Measurements from ENCODE around the gene MYO3A.

Gene MYO3A, protein sequence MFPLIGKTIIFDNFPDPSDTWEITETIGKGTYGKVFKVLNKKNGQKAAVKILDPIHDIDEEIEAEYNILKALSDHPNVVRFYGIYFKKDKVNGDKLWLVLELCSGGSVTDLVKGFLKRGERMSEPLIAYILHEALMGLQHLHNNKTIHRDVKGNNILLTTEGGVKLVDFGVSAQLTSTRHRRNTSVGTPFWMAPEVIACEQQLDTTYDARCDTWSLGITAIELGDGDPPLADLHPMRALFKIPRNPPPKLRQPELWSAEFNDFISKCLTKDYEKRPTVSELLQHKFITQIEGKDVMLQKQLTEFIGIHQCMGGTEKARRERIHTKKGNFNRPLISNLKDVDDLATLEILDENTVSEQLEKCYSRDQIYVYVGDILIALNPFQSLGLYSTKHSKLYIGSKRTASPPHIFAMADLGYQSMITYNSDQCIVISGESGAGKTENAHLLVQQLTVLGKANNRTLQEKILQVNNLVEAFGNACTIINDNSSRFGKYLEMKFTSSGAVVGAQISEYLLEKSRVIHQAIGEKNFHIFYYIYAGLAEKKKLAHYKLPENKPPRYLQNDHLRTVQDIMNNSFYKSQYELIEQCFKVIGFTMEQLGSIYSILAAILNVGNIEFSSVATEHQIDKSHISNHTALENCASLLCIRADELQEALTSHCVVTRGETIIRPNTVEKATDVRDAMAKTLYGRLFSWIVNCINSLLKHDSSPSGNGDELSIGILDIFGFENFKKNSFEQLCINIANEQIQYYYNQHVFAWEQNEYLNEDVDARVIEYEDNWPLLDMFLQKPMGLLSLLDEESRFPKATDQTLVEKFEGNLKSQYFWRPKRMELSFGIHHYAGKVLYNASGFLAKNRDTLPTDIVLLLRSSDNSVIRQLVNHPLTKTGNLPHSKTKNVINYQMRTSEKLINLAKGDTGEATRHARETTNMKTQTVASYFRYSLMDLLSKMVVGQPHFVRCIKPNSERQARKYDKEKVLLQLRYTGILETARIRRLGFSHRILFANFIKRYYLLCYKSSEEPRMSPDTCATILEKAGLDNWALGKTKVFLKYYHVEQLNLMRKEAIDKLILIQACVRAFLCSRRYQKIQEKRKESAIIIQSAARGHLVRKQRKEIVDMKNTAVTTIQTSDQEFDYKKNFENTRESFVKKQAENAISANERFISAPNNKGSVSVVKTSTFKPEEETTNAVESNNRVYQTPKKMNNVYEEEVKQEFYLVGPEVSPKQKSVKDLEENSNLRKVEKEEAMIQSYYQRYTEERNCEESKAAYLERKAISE (N-terminal part only)

DNA sequence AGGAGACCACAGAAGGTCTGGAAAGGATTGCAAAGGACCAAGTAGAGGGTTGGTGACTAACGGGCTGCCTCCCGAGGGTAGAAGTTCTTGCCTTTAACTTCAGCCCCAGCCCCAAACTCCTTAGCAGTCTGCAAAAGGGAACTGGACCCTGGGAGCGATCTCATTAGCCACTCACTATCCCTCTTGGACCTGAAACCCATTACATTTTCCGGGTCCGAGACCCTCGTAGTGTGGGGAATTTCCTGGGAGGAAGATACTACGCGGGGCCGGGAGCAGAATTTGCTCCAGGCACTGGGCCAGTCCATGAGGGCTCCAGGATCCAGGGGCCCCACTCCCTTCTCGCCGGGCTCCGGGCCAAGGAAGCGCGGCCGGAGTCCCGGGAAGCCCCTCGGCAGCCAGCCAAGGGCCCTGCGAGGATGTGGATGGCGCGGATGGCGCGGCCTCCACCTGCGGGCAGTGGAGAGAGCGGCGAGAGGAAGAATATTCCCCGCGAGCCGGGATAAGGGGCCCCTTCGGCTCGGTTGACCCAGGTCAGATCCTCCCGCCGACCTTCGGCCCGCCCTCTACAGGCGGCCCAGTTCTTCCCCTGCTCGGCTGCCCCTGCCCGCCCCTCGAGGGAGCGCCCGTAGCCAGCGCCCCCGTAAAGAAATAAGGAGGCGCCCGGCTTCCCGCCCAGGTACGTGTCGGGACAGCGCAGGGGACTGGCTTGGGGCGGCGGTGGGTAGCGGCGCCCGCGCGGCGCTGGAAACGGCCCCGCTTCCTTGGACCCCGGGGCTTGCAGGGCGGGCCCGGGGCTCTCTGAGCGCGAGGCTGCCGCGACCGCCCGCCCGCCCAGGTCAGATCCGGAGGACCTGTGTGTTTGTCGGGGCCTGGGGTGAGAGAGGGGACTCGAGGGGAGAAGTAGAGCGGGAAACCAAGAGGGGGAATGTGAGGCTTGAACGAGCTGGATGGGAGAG lies at the start of gene MYO3A:
MYO3A (plus strand) TSS at position 577 of the 956 bp plus-strand sequence. CDS start 17,882 bp downstream, outside the sequence.
- DNase-seq (ENCODE audit: low spot score), result no peak

DNA sequence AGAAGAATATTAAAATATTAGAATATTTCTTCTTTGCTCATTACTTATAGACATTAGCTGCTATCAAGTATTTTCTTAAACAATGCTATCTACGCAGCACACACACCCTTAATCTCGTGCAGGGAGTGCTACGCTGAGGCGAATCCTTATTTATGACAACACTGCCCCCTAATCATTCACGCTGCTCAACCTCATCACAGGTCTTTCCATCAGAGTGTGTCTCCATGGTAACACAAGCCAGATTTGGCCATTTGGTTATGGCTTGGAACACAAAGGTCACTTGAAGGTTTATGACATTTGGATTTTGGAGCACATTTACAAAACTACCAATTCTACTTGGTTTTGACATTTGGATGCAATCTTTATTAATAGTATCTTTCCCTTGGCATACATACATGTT lies 45.4 kb upstream of the MYO3A start:
- no peak for DNase-seq (ENCODE audit: low spot score)

DNA sequence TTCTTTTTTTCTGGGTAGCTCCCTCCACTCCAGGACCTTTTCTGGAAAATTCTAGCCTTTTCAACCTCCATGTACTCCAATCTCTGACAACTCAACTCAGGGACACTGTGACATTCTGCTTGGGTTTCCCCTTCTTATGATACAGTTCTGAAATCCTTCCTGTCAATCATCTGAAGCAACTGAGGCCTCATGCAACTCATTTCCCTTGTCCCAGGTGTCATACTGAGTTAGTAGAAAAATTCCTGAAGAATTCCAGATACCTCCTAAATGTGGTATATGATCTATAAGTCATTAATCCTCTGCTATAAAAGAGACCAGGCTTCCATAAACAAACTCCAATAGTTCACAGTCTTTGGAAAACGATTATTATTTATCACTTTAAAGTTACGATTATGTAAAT lies 43.0 kb upstream of the MYO3A start:
- no peak for DNase-seq (ENCODE audit: low spot score)

DNA sequence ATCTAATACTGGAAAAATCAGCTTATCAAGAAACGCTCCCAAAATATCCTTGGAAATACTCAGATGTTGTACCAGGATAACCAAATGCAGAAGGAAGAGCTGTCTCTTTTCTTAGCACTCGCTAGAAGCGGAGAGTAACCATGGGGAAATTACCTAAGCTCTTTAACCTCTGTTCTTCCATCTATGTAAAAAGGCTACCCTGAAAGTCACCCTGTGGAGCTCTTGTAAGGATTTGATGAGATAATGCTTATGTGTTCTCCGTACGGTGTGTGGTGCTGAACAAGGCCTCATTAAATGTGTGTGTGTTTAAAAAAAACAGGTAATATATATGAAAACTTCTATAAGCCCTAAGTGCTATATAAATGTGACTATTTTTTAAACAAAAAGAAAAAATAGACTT lies 38.2 kb upstream of the MYO3A start:
- DNase-seq (ENCODE audit: low spot score), result no peak

DNA sequence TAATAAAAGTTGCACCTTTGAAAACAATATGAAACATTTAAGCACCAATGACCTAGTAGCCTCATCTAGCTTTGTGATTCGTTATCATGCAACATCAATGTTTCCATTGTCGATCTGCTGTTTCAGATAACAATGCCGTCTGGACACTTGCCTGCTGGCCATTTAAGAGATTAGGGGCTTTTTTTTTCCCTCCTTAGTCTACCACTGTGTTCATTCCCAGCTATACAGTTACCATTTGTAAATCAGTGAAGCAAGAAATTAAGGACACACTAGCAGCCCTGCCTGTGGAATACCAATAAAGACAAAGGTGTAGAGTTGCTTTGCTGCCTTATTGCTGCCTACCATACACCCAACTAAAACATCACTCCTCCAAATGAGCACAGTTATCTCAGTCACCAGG lies 37.6 kb upstream of the MYO3A start:
- no peak for DNase-seq (ENCODE audit: low spot score)

DNA sequence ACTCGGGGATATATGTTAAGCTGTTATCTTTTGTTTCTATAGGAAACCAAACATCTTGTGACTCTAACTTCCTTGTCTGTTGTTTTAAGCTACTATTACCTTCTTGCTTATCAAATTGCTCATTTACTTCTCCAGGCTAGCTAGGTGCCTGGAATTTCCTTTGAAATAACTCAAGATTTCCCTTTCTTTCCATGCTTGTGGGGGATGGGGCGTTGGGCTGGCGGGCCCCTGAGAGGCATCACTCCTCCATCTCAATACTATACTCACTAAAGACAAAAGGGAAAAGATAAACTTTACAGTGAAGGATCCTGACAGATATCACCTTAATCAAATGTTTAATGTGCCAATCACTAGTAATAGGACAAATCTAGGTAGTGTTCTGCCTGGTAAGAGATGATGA lies 34.7 kb upstream of the MYO3A start:
- DNase-seq (ENCODE audit: low spot score), result no peak

DNA sequence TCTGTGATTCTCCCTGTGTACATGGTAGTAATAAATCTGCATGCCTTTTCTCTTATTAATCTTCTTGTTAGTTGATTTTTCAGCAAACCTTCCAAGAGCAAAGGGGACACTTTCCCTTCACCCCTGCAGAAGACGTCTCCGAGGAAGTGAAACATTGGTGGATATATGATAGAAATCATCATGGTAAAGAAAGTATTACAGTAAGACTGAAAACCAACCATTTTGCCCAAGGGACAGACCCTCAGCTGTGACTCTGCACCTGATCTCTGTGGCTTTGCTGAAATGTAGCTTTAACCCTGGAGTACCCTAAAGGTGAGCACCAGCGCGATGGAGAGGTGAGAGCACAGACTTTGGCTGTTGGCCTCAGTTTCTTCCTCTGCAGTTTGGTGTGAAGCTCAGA lies 32.8 kb upstream of the MYO3A start:
- no peak for DNase-seq (ENCODE audit: low spot score)

DNA sequence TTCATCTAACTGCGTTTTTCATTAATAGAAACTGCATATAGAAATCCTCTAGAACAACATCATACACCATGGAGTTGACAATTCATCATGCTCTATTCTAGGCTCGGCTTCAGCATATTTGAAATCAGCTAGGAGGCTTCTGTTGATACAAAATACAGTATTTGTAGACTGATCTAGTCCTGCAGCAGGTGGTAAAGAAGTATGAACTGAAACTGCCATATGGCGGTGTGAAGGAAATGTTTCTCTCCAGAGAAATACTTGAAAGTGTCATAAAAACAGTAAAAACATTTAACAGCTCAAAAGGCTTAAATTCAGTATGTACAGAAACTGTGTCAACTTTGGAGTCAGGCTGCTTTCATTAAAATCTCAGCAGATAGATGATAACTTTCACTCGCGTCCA lies 32.0 kb upstream of the MYO3A start:
- DNase-seq (ENCODE audit: low spot score), result no peak

DNA sequence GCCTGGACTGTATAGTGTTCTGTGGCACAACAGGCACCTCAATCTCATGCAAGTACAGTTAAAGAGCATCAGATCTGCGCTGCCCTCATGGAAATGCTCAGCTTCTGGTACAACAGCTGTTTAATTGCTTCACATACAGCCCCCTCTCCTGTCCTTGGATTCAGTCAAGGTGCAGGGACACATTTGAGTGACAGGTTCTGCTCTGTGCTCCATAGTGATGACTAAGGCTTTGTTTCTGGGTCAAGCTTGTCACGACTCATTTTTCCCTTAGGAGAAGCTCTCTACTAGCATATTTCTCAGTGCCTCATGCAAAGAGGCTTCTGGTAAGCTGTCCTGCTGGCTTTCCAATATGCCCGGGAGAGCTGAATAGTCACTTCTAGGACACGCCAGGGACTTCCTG lies 26.8 kb upstream of the MYO3A start:
- no peak for DNase-seq (ENCODE audit: low spot score)

DNA sequence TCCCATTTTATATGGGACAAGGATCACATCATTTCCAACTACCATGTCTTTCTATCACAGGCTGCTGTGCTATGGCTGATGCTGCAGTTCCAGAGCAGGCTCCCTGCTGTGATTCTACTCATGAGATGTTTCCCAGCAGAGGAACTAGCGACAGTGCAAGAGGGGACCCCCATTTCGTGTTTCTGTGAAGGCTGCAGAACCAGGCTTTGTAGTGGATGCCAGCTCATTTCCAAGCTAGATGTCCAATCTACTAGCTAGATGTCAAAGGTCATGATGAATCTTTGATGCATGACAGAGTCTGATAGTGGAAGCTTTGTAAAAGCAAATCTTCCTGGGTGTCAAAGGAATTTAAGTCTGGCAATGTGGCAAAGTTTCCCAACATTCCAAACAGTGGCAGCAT lies 21.2 kb upstream of the MYO3A start:
- no peak for DNase-seq (ENCODE audit: low spot score)

DNA sequence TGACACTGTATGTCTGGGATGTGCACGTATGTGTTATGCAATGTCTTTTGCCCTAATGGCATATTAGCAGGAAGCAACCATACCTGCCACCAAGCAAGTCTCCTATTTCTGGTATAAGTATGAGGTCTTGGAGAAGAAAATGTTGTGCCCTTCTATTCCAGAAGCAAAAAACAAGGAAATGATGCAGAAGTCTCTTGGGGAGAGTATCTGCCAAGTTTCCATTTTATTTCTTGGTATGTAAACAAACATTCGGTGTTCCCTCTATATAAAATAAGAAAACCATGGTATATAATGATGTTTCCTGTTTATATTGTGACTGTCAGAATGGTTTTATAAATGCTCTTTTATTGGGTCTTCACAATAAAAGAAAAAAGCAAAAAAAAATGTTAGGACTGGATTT lies 19.3 kb upstream of the MYO3A start:
- no peak for DNase-seq (ENCODE audit: low spot score)

DNA sequence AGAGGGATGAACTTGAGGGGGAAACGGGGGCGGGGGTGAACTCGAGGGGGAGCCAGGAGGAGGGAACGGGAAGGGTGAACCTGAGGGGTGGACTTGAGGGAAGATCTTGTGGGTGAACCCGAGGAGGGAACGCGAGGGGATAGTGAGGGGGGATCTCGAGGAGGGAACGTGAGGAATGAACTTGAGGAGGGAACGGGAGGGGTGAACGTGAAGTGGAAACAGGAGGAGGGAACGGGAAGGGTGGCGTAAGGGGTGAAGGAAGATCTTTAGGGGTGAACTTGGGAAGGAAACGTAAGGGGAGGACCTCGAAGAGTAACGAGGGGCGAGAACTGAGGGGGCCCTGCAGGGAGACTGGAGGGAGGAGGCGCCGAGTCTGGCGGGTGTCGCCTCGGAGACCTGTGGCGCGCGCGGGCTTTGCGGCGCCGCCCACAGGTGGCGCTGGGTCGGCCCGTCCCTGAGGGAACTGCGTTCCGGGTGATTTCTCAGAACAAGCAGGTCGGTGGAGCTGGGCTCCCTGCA lies 651 bp downstream of the MYO3A start:
- no peak for DNase-seq (ENCODE audit: low spot score)

DNA sequence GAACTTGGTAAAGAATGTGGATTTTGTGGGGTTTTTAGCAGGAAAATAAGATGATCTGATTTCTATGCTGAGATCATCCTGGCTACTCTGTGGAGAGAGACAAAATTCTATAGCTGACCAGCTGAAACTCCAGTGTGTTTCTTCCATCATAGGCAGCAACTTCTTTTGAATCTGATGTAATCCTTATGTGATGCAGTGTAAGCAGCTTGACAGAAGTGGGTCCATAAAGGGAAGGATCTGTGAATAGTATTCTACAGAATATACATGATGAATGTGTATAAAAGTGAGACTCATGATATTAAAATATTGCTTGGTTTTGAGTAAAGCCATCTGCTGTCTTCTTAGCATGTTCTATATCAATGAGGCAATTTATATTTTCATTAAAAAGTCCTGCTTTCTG lies 4.4 kb downstream of the MYO3A start:
- no peak for DNase-seq (ENCODE audit: low spot score)

DNA sequence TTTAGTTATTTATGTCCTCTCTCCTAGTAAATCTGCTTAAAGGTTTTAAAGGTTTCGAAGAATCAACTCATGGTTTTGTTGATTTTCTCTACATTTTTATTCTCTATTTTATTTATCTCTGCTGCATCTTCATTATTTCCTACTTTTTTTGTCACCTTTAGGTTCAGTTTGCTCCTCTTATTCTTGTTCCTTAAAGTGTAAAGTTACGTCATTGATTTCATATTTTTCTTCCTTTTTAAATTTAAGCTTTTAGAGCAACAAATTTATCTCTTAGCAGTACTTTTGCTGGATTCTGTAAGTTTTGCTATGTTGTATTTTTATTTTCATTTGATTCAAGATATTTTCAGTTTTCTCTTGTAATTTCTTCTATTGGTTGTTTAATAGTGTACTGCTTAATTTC lies 10.7 kb downstream of the MYO3A start:
- no peak for DNase-seq (ENCODE audit: low spot score)

DNA sequence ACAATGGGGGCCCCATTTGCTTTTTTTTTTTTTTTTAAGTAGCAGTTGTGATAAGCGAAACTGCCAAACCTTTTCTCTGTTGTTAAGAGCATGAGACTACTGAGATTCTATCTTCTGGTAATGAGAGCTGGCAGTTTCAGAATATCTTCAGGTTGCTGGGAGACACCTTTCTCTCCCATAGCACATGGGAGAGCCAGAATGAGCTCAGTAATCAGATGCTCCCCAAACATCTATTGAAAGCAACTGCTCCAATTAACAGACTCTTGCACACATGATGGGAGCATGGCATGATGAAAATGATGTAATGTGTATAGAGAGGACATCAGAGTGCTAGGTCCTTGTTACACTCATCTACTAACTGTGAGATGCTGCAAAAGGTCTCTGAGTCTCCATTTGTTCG lies 18.8 kb downstream of the MYO3A start:
- DNase-seq (ENCODE audit: low spot score), result no peak

DNA sequence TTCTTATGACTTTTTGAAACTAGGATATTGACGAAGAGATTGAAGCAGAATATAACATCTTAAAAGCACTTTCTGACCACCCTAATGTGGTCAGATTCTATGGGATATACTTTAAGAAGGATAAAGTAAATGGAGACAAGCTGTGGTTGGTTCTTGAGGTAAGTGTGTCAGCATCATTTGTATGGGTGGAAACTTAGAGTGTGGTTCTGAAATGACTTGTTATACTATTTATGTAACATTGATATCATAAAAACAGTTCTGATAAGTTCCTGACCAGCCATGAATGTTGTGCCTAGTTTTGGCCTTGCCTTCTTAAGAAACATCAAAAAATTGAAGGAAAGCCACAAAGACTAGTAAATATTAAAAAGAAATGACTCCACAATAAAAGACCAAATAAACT lies 20.8 kb downstream of the MYO3A start:
- no peak for DNase-seq (ENCODE audit: low spot score)

DNA sequence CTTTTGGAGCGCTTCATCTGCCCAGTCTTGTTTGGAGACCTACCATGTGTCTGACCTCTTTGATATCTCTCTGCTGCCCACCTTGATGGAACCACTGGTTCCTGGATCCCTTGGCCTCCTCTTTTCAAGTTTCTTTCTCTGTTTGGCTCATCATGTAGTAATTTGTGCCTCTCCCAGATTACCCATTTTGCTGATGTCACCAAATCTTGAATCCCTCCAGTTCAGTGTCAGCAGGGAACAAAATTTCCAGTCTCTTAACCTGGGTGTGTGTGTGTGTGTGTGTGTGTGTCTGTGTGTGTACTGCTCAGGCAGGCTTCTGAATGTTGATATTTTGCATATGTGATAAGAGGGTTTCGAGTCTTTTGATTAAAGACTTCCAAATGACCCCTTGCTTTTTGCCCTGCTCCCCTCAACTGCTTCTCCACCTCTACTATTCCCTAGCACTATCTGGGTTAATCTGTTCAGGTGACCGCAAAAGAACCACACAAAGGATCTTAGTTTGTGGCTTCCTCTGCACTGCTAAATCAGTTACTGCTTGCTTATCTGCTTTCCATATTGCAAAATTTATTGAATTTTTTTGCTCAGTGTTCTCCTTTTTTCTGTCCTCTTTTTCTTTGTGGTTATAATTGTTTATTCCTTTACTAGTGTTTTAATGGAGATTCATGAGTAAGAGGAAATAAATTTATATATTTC lies 25.7 kb downstream of the MYO3A start:
- DNase-seq (ENCODE audit: low spot score), result no peak

DNA sequence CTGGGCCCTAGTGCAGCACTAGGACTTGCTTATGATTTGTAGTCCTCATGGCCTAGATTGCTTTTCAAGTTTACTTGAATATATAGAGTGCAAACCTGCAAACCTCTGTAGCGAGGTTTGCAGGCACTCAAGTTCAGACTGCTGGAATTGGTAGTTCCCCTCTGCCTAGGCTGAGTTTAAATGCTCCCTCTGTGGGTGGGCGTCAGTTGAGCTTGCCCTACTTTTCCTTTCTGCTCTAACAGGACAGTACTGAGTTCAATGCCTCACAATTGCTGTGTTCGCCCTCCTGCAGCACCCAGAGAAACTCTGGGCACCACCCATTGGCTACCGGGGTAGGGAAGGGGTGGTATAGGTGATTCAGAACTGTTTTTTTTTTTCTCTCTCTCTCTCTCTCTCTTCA lies 31.6 kb downstream of the MYO3A start:
- DNase-seq (ENCODE audit: low spot score), result no peak

DNA sequence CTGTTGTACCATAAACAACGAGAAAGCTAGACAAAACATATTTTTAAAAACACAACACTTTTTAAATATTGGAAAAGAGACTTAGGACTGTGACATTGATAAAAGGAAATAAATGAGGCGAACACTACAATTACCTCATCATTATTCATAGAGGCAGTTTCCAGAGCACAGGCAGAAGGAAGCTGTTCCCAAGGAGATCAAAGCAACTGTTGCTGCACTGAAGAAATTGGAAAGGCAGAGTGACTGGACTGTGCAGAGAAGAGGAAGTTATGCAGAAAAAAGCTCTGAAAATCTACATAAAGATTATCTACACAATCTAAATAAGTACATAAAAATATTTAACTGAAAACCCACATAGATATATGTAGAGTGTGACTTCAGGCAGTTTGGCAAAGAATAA lies 32.8 kb downstream of the MYO3A start:
- DNase-seq (ENCODE audit: low spot score), result no peak

DNA sequence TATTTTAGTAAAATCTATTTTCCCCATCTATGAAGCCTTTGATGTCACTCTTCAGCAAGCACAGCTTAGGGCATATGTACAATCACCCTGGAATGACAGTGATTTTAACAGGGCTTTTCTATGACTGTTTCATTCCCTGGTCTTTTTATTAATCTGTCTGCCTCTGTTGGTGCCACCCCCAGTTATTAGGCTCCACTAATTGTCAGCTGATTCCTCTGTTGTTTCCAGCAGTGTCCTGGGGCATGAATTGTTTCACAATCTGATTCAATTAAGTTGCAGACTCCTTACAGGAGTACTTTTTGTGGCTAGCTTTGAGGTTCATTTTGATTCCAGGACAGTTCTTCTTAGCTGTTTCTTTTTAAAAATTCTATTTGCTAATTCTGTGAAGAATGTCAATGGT lies 38.6 kb downstream of the MYO3A start:
- DNase-seq (ENCODE audit: low spot score), result no peak

Measured in pons (tissue), 1 donor.